Measurements from ENCODE around the gene C2orf80.
"Not testable (repeated sequence)": the region's sequence is repeated elsewhere in the genome, so short reads cannot be mapped to it uniquely, and the experiment has no call there.

Gene C2orf80

DNA sequence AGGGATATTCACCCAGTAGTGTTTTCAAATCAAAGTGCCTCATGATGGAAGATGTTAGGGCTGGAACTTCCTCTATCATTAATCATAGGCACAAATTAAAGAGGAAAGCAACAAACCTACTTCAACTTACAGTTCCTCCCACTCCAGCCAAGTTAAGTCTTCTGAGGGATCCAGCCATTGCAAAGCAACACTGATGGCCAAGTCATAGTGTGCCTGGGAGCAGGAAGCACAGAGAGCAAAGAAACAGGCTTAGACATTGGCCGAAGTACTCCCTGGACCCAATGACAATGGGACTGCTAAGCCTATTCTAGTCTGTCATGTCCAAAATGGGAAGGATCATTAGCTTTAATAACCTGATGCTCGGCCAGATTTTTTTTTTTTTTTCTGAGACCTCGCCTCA is 7.0 kb downstream of the C2orf80 start:
- DNase-seq (ENCODE audit: low read depth in 2 of 2, low spot score in 1 of 2), result no peak

DNA sequence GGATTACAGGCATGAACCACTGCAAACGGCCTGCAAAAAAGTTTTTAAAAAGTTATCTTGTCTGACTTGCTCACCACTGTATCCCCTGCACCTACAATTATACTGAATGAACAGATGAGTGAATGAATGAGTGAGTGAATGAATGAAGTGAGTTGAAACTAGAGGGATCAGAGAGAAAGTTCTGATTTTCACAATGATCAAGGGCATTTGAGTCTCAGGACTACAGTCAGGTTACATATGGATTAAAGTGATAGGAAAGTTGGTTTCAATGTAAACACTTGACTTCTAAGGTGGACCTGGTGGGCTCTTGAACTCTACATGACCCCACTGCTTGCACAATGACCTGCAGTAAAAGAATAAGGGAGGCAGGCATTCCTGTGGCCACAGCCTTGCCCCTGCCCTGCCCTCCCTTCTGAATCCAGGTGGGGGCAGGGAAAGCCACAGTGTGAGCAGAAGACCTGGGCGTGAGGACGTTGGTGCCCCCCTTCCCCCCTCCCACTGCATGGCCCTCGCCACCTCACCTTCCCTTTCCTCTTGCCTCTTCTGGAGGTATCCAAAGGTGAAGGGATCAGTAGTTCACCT is 10.7 kb downstream of the C2orf80 start:
- DNase-seq (ENCODE audit: low read depth in 2 of 2, low spot score in 1 of 2), result no peak

DNA sequence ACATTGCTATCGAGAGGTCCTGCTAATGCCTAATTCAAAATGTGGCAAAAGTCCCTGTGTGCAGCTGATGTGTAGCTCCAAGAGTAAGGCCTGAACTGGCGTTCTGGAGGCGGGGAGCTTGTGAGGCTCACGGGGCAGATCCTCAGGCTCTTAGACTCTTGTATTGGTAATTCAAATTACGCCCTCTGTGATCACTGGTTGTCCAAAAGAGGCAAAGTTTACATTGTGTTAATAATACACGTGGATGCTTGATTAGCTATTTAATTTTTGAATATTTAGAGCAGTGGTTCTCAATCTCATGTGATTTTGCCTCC is 14.0 kb downstream of the C2orf80 start:
- DNase-seq (ENCODE audit: low read depth in 2 of 2, low spot score in 1 of 2), result no peak

DNA sequence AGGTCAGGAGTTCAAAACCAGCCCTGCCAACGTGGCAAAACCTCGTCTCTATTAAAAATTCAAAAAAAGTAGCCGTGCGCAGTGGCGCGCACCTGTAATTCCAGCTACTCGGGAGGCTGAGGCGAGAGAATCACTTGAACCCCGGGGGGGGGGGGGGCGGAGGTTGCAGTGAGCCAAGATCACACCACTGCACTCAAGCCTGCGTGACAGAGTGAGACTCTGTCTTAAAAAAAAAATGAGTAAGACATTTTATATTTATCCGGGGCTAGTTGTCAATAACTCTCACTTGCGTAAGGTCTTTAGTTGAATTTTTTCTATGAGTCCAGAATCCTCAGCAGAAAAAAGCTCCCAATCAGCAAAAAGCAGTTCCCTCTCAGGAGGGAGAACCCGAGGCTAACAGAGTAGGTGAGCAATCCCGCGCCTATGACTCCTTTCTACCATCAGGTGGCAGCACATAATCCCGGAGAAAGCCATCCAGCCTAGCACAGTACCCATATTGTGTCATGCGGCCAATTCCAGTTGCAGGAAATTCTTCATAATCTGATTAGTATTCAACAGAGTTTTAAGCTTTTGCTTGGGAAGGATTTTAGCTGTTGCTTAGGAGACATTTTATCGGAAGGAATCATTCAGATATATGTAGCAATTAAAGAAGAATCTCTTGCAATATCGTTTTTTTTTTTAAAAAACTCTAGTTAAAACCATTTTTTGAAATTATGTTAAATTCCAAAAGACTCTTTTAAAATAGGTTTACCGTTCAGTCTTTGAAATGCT is 14.6 kb downstream of the C2orf80 start:
- DNase-seq (ENCODE audit: low read depth in 2 of 2, low spot score in 1 of 2), result peak; percentile 16 to 31

DNA sequence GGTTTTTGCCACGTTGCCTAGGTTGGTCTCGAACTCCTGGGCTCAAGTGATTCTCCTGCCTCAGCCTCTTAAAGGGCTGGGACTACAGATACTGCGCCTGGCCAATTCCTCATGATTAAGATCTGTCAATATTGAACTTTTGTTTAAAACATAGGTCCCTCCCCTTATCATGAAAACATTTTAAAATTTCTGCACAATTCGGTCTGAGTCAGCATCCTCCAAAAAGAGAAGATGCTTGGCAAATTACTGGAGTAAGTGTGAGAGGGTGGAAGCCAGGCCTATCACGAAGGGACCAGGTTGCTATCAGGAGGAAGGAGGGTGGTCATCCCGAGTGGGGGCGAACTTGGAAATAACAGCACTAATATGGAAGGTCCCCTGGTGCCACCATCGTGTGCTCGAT is 15.7 kb downstream of the C2orf80 start:
- DNase-seq (ENCODE audit: low read depth in 2 of 2, low spot score in 1 of 2), result no peak

DNA sequence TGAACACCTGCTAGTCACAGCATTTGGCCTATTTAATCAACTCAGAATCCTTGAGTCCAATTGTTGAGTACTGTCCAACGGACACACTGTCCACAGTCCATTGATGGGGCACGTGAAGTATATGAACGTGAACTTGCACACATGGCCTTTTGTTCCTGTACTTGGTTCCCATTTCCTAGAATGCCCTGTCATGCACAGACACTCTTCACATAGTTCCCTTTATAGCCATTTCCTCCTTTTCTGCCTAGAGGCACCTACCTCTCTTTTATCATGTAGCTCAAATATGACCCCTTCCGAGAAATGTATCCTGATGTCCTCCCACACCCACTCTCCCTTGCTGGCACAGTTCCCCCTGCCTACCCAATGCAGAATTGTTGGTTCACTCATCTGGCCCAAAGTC is 17.7 kb downstream of the C2orf80 start:
- DNase-seq (ENCODE audit: low read depth in 2 of 2, low spot score in 1 of 2), result no peak

DNA sequence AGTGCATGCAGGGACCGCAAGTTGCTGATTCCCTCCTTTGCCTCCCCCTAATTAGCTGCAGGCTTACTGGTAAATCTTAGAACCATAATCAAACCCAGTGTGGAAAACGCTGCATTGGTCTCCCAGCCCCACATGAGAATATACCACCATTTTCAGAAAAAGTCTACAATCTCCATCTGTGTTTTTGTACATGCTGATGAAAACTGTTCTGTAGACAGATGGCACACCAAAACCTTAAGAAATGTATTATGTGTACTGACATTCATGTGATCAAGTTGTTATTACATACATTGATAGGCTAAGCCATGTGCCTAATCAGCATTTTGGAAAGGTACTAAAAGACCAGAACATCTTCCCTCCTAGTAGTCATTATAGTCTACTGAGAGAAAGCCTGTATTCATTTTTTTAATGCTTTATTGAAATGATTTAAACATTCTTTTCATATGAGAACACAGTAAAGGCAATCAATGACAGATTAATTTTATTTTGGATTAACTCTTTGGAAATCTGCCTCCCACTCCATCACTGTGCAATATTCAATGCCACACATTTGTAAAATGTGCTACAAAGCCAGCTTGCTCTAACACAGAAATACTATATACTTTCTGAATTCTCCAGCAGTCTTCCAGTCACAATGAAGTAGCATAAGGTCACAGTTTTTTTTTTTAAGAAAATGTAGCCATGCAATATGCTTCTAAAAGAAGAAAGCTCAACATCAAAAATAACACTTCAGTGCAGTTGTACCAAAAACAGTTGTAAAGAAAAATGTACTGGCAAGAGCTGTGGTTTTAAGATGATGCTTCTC is 24.7 kb downstream of the C2orf80 start:
- DNase-seq (ENCODE audit: low read depth in 2 of 2, low spot score in 1 of 2), result no peak

DNA sequence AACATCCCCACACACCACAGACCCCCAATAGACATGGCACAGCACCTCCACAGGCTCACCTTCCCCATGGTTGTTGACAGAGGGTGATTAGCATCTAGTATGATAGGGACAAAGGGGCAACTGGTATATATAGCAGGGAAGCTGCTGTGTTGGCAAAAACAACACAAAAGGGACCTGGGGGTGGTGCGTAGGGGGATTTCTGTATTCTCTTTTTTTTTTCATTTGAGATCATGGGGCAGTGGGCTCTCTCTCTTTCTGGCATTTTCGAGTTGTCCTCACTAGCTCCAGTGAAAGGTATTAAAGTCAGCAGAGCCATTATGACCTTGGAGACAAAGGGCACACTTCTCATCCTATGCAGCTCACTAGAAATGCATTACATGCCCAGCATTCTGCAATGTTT is 26.3 kb downstream of the C2orf80 start, which contains the start of gene CRYGA:
TSS of gene CRYGA (minus strand) at position 101 of the 400 bp plus-strand sequence. CDS start at position 68, 33 bp downstream.
- no peak for DNase-seq (ENCODE audit: low read depth in 2 of 2, low spot score in 1 of 2)

DNA sequence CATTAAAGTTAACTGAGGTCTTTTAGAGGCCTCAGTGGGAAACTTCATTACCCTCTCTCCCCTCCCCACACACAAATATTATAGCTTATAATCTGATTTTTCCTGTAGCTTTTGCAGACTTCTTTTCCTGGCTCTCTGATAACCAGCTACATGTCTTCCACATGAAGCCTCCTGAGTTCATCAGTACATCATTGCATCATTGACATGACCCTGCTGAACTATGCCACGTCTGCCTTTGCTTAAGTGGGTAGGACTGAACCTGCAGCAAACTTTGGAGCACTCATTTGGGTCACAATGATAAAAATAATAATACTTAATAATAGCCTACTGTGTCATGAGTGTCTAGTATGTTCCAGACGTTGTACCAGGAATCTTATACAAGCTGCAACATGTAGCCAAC is 33.4 kb downstream of the C2orf80 start:
- no peak for DNase-seq (ENCODE audit: low read depth in 2 of 2, low spot score in 1 of 2)

DNA sequence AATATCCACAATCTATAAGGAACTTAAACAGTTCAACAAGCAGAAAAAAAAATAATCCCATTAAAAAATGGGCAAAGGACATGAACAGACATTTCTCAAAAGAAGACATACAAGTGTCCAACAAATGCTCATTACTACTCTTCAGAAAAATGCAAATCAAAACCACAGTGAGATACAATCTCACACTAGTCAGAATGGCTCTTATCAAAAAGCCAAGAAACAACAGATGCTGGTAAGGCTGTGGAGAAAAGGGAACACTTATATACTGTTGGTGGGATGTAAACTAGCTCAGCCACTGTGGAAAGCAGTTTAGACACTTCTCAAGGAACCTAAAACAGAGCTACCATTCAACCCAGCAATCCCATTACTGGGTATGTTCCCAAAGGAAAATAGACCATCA is 36.7 kb downstream of the C2orf80 start:
- DNase-seq (ENCODE audit: low read depth in 2 of 2, low spot score in 1 of 2), result no peak

DNA sequence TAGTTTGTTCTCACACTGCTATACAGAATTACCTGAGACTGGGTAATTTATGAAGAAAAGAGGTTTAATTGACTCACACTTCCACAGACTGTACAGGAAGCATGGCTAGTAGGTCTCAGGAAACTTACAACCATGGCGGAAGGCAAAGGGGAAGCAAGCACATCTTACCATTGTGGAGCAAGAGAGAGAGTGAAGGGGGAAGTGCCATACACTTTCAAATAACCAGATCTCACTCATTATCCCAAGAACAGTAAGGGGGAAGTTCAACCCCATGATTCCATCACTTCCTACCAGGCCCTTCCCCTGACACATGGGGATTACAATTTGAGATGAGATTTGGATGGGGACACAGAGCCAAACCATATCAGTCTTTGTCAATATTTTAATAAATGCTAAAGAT is 38.9 kb downstream of the C2orf80 start:
- DNase-seq (ENCODE audit: low read depth in 2 of 2, low spot score in 1 of 2), result no peak

DNA sequence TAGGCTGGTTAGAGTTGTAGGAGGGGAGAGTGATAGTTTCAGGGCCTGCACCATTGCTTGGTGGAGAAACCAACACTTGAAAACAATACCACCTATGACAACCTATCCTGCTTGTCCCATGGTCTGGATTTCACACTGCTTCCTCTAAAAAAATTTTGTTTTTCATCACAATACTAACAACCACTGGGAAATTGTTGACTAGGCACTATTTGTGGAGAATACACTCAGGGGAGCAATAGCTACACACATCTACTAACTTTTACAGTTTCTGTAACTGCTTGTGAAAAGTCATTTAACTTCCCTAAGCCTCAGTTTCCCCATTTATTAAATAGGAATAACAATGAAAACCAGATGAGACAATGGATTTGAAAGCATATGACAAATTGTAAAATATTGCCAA is 39.7 kb downstream of the C2orf80 start:
- no peak for DNase-seq (ENCODE audit: low read depth in 2 of 2, low spot score in 1 of 2)

DNA sequence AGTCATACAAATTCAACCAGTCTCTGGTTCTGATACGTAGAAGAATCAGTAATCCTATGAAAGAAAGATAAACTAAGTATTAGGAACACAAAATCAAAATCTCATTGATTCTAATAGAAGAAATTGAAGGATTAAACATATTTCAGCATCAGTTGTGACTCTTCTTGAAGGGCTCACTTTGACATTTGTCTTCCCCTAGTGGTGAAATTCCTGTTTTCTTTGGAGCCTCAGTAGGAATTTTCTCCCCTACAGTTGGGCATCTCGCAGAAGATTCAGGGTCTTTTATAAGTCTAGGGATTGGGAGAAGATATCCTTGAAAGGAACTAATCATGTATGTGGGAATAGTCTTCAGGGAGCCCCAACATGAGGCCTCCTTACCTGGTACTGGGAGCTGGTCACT is 41.0 kb downstream of the C2orf80 start:
- DNase-seq (ENCODE audit: low read depth in 2 of 2, low spot score in 1 of 2), result no peak

DNA sequence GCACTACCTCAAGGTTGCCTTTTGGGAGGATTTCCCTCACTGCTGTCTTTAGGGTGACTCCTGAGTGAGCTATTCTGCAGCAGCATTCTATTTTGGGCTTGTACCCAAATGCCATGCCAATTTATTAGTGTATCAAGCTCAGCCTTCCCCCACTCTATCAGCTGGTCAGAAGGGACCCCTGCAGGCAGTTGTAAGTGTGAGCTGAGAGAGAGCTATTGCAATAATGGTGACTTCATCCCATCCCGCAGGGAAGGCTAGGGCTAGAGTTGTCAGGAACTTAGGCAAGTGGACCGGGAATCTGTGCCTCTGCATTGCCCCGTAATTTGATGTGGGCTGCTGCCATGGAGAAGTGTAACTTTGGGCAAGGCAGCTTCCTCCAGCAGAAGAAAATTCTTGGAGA is 42.1 kb downstream of the C2orf80 start:
- no peak for DNase-seq (ENCODE audit: low read depth in 2 of 2, low spot score in 1 of 2)

DNA sequence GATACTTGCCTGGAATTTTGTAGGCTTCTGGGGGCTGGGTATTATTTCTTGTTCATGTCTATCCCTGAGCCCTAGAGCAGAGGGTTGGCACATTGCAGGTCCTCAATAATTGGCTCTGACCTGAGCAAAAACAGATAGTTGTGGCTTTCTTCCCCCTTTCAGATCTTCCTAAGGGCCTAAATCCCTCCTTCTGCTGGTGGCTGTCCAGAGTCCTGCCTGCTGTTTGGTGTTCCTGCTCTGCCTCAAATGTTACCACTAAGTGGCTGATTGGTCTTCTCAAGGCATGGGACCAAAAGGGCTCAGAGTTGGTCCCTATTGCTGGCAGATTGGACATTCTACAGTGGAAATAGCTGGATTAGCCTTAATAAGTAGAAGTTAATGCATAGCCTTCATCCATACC is 42.8 kb downstream of the C2orf80 start:
- no peak for DNase-seq (ENCODE audit: low read depth in 2 of 2, low spot score in 1 of 2)

DNA sequence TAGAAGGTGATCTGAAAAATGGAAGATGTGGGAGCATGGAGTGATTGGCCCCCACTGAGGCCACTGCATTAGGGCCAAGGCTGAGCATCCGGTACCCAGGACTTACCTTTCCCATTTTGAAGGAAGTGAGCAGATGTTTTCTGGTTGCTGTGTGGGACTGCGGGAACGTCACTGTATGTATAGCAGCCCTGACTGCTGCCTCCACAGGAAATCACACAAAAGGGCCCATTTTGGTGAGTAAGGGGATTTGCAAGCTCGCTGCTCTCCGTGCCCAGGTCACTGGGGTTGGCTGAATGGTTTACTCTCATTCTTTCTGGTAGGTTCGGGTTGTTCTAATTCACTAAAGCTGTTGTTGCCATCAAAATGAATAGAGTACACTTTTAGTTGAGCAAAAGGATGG is 43.8 kb downstream of the C2orf80 start, which contains the start of gene CRYGB:
TSS of gene CRYGB (minus strand) at position 153 of the 400 bp plus-strand sequence. CDS start at position 115, 38 bp downstream.
- DNase-seq (ENCODE audit: low read depth in 2 of 2, low spot score in 1 of 2), result no peak

DNA sequence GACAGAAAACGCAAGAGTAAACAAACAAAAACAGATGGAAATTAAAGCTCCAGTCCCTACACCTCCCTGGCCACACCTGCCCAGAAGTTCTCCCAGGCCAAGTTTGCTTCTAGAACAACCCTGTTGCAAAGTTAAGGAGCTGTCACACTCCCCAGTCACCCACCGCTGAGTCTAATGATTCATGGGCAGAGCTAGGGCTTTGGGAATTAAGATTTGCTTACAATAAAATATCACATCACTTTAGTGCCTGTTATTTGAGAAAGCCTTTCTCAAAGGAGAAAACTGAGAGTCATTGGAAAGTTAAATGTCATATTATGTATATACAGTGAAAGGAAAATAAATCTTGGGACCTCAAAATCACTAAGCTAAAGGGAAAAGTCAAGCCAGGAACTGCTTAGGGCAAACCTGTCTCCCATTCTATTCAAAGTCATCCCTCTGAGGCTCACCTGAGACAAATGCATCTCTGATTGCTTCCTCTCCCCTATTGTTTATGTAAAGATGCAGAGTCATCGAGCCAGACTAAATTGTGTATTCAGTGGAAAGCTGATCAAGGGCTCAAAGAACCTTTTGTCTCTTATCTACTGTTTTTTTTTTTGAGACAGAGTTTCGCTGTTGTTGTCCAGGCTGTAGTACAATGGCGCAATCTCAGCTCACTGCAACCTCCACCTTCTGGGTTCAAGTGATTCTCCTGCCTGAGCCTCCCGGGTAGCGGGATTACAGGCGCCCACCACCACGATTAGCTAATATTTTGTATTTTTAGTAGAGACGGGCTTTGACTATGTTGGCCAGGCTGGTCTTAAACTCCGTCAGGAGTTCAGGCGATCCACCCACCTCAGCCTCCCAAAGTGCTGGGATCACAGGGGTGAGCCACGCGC is 46.7 kb downstream of the C2orf80 start:
- no peak for DNase-seq (ENCODE audit: low read depth in 2 of 2, low spot score in 1 of 2)

DNA sequence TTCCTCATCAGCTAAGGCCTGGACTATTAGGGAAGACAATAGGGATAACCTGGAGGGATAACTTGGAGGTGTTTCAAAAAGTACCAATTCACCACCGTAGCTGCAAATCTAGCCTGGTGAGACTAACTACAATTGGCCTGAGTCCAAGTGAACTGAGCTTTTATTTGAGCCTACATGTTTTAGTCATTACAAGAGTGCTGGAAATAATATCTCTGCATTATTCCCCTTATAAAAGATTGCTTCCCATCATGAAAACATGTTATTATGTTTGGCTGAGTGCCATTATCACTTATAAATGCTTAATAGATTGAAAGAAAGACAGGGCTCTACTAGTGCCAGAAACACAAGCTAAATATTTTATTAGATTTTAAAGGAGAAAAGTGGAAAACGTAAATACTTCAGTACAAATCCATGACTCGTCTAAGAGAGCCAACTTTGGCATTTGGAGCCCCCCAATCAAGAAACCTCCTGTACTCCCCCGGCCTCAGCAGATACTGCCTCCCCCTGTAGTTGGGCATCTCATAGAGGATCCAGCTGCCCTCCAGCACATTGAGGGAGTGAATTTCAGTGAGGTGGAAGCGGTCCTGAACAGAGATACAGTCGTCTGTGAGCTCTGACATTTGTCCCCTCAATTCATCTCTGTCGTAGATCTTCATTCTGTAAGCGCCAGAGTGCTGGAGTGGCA is 47.4 kb downstream of the C2orf80 start:
- no peak for DNase-seq (ENCODE audit: low read depth in 2 of 2, low spot score in 1 of 2)

DNA sequence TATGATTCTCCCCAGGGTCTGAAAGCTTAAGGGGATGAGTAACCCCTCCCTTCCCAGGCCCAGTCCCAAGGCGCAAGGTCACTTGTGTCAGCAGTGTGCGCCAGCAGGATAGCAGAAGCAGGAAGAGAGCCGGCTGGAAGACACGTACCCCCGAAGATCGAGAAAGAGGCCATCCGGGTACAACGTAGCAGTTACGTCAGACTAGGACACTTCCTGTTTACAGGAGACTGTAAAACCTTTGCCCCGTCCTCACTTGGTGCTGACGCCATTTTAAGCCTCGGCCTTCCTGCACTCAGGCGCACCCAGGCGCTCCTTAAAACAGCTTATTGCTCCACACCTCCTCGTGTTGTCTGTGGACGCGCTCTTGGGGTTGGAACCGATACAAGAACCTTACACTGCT is 50.4 kb downstream of the C2orf80 start:
- DNase-seq (ENCODE audit: low read depth in 2 of 2, low spot score in 1 of 2), result no peak

DNA sequence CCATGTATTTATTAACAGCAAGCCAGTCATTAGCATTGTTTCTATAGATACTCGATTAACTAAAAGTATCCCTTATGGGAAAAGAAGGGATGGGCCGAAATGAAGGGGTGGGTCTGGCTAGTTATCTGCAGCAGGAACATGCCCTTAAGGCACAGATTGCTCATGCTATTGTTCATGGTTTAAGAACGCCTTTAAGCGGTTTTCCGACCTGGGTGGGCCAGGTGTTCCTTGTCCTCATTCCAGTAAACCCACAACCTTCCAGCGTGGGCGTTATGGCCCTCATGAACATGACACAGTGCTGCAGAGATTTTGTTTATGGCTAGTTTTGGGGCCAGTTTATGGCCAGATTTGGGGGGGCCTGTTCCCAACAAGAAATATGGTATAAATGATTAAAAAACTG is 51.5 kb downstream of the C2orf80 start:
- not testable (repeated sequence) for DNase-seq (ENCODE audit: low read depth in 2 of 2, low spot score in 1 of 2)

DNA sequence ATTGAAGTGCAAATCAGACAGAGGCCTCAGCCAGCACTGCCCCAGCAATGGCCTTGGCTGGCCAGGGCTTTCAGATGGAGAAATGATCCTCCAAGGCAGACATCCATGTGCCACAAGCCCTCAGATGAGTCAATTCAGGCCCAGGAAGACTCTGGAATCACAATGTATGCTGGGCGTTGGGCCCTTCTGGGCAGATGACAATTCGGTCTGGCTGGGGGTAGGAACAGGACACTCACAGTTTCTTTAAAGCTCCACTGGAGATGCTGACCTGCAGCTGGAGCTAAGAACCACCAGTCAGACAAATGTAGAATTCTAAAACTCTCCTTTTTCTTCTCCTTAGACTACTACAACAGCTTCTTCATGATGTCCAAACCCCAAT is 53.1 kb downstream of the C2orf80 start:
- no peak for DNase-seq (ENCODE audit: low read depth in 2 of 2, low spot score in 1 of 2)

Data from stimulated activated CD8-positive, alpha-beta memory T cell treated with anti-CD3 and anti-CD28 coated beads, Interleukin-4, amount 100 ng/mL, for 1 hour (primary cell).